Ovary (tissue), 3 donors: ENCODE results near the gene KDM6A.

ENCODE experiments used
- CTCF ChIP-seq, 3 donors: fragments of 450-650 bp in 2 of 3; fragments of 200-600 bp in 1 of 3; IDR thresholded peaks; one replicate each; pipeline versions ENCODE4 v1.5.1 to v1.8.0; 2016 to 2022; ENCODE audit warnings: antibody characterized with exemption in 3 of 3, mild to moderate bottlenecking in 1 of 3
- EP300 ChIP-seq: sonication (generic); formaldehyde crosslinking; IDR thresholded peaks from one replicate; pipeline ENCODE4 v1.6.1; 2017; ENCODE audit warnings: antibody characterized with exemption
- POLR2A ChIP-seq: fragments of 450-650 bp; IDR thresholded peaks from one replicate; pipeline ENCODE4 v1.6.1; 2017; ENCODE audit warnings: antibody characterized with exemption, mild to moderate bottlenecking, moderate library complexity
- donor health status: DM: no; HTN: no; CAD: no.

GRCh38 chrX:44843318-44843702, 29.7 kb upstream of the KDM6A start:
- TF ChIP-seq CTCF (IDR thresholded peaks at IDR 0.05) = no peak
- TF ChIP-seq POLR2A = no peak
- no peak for TF ChIP-seq EP300
